Bronchial epithelial cell (primary cell): Measurements from ENCODE around the gene OCIAD1. TPM values are rescaled to one million over a fixed set of nuclear protein-coding genes. Genes with fewer than 3 reads are reported as not detected.
"Not testable (repeated sequence)": the region's sequence is repeated elsewhere in the genome, so short reads cannot be mapped to it uniquely, and the experiment has no call there.

Experiments used
- DNase-seq: peaks from one replicate; pipeline ENCODE4 v3.0.0-alpha.2; 2010; ENCODE audit warnings: low read depth
- FAIRE-seq: peaks from 2 replicates; lab custom pipeline; 2011; peaks lifted over from hg19 to GRCh38; lab: Jason Lieb, UNC
- H3K27me3 ChIP-seq: 2 replicates; pipeline ENCODE4 v1.5.1; 2011; ENCODE audit warnings: low read length; ENCODE audit not compliant: control insufficient read depth, insufficient read depth
- H3K36me3 ChIP-seq: 2 replicates; pipeline ENCODE4 v1.5.1; 2011; ENCODE audit warnings: low read length; ENCODE audit not compliant: control insufficient read depth, insufficient read depth
- H3K4me3 ChIP-seq: 2 replicates; pipeline ENCODE4 v1.5.1; 2011; ENCODE audit warnings: mild to moderate bottlenecking, low read depth, low read length, control low read depth
- total RNA-seq: library from RNA; depleted of rRNA; stranded (reverse); fragments of >200 nt; gene quantifications from 2 replicates; pipeline ENCODE4 v1.2.1, GENCODE V29; 2014
- TF ChIP-seq, protein P1 (sequence below): IDR thresholded peaks from 2 replicates; pipeline ENCODE4 v1.5.1; 2011; ENCODE audit warnings: mild to moderate bottlenecking, moderate library complexity, low read length, control low read depth, inconsistent platforms; ENCODE audit not compliant: insufficient read depth, severe bottlenecking

Gene OCIAD1
- total RNA-seq, 1 donor from 2014 or later: 97.1 TPM

DNA sequence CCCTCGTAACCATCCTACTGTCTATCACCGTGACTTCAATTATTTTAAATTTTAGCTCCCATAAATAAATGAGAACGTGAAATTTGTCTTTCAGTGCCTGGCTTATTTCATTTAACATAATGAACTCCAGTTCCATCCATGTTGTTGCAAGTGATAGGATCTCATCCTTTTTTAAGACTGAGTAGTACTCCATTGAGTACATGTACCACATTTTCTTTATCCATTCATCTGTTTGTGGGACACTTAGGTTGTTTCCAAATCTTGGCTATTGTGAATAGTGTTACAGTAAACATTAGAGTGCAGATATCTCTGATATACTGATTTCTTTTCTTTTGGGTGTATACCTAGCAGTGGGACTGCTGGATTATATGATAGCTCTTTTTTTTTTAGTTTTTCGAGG lies 32.8 kb downstream of the OCIAD1 start:
- H3K27me3 ChIP-seq: no peaks in the 10 kb centered on the region
- H3K4me3 ChIP-seq: no peak overlapping the region
- H3K36me3 ChIP-seq: no peaks in the 10 kb centered on the region
- TF ChIP-seq, protein P1, sequence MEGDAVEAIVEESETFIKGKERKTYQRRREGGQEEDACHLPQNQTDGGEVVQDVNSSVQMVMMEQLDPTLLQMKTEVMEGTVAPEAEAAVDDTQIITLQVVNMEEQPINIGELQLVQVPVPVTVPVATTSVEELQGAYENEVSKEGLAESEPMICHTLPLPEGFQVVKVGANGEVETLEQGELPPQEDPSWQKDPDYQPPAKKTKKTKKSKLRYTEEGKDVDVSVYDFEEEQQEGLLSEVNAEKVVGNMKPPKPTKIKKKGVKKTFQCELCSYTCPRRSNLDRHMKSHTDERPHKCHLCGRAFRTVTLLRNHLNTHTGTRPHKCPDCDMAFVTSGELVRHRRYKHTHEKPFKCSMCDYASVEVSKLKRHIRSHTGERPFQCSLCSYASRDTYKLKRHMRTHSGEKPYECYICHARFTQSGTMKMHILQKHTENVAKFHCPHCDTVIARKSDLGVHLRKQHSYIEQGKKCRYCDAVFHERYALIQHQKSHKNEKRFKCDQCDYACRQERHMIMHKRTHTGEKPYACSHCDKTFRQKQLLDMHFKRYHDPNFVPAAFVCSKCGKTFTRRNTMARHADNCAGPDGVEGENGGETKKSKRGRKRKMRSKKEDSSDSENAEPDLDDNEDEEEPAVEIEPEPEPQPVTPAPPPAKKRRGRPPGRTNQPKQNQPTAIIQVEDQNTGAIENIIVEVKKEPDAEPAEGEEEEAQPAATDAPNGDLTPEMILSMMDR: no peak
- FAIRE-seq: no peak
- no peak for DNase-seq

DNA sequence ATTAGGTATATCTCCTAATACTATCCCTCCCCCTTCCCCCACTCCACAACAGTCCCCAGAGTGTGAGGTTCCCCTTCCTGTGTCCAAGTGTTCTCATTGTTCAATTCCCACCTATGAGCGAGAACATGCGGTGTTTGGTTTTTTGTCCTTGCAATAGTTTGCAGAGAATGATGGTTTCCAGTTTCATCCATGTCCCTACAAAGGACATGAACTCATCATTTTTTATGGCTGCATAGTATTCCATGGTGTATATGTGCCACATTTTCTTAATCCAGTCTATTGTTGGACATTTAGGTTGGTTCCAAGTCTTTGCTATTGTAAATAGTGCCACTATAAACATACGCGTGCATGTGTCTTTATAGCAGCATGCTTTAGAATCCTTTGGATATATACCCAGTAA lies 33.8 kb downstream of the OCIAD1 start:
- H3K27me3 ChIP-seq, FAIRE-seq, H3K4me3 ChIP-seq, H3K36me3 ChIP-seq, DNase-seq: not testable (repeated sequence)

DNA sequence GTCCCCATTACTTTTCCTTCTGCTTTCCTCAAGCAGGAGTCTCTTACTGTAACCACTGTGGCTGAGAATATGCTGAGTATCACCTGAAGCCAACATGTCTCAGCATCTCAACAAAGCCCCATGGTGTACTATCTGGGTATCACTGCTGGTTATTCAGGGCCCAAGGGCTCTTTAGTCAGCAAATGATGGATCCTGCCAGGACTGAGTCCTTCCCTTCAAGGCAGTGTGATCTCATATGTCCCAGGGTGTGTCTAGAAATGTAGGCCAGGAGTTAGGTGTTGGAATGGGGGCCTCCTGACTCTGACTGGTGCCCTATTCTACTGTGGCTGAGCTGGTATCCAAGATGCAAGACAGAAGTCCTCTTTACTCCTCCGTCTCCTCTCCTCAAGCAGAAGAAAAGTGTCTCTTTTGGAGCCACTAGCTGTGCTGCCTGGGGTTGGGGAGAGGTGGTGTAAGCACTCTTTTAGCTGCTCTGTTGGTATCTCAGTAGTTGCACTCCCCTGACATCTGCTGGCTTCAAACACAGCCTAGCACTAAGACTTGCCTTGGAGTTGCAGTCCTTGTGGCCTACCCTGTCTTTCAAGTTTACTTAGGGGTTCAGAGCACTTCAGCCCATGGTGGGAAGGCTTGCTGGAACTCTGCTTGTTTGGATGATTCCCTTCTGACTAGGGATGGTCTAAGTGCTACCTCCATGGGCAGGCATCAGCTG lies 47.1 kb downstream of the OCIAD1 start:
- peak; percentile 58 for FAIRE-seq
- DNase-seq: peak; percentile 91
- TF ChIP-seq, protein P1: no peak
- Histone ChIP-seq H3K4me3 (no peak overlapping the region), H3K27me3 (no peaks in the 10 kb centered on the region), H3K36me3 (no peaks in the 10 kb centered on the region)

DNA sequence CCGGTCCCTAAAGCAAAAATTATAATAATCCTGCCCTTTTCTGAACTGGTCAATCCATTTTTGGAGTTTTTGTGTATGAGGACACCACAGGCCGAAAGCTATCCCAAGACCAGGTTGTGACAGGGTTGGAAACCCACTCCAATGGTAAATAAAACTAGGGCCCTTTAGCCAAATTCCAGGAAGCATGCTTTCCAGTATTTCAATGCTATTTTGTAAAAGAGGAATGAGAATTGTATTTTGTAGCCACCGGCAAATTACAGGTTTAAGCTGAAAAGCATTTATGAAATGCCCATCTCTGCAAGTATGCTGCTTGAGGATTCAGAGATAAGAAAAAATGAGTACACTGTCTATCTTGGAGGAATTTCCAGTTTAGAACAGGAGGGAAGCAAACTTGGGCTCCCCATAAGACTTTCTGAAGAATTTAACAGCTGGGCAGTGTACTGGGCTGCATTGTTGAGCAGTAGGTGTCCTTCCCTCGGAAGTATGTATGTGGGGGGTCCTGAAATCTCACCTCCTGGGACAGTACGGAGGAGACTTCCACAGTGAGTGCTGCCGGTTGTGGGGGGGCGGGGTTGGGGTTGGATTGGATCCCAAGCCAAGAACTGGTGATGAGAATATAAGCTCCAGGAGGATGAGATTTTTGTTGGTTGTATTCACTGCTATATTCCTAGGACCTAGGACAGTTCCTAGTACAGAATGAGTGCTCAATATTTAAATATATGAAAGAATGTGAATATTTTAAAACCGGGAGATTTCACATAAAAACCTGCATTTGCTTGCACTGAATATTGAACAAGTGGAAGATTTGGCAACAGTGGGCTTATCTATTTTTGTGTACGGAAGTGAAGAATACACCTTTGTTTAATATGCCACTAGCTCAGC lies 48.9 kb downstream of the OCIAD1 start:
- no peak overlapping the region for H3K4me3 ChIP-seq
- TF ChIP-seq, protein P1: no peak
- DNase-seq (no peak), FAIRE-seq (no peak)
- no peaks in the 10 kb centered on the region for H3K27me3 ChIP-seq
- H3K36me3 ChIP-seq: no peaks in the 10 kb centered on the region

DNA sequence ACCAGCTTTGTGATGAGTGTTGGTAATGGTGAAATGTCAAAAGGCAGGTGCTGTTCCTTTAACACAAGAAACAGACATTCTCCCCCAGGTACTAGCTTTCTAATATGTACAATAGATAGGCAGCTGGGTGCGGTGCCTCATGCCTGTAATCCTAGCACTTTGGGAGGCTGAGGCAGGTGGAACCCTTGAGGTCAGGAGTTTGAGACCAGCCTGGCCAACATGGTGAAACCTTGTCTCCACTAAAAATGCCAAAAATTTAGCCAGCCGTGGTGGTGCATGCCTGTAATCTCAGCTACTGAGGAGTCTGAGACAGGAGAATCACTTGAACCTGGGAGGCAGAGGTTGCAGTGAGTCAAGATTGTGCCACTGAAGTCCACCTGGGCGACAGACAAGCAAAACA lies 50.8 kb downstream of the OCIAD1 start:
- H3K27me3 ChIP-seq, FAIRE-seq, H3K36me3 ChIP-seq, DNase-seq, H3K4me3 ChIP-seq: not testable (repeated sequence)

DNA sequence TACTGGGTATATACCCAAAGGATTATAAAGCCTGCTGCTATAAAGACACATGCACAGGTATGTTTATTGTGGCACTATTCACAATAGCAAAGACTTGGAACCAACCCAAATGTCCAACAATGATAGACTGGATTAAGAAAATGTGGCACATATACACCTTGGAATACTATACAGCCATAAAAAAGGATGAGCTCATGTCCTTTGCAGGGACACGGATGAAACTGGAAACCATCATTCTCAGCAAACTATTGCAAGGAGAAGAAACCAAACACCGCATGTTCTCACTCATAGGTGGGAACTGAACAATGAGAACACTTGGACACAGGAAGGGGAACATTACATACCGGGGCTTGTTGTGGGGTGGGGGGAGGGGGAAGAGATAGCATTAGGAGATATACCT lies 58.9 kb downstream of the OCIAD1 start:
- not testable (repeated sequence) for DNase-seq, H3K36me3 ChIP-seq, H3K27me3 ChIP-seq, FAIRE-seq, H3K4me3 ChIP-seq

DNA sequence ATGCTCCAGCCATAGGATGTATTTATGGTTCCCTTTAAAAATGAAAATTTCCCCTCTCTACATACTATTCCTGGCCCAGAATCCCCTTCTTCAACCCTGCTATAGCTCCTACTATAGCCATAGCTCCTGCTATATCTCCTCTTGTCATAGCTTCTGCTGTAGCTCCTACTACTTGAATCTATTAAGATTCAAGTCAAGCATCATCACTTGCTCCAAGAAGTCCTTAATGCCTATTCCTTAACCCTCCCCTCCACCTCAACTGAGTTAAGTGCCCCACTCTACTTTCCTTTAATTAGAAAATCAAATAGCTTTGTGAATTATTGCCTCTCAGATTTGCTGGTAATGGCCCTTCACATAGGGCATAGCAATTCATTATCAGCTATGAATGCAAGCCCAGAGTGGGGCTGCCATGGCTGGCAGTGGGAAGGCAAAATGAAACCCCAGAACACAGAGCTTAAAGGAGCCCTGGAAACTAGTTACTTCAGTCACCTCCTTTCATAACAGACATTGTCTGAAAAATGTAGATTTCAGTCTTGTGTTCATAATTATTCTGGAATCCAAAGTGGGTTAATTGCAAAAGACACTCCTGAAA lies 60.2 kb downstream of the OCIAD1 start:
- no peak overlapping the region for H3K4me3 ChIP-seq
- peaks cover 10% of the 10 kb centered on the region for H3K36me3 ChIP-seq
- TF ChIP-seq, protein P1: no peak
- H3K27me3 ChIP-seq: no peaks in the 10 kb centered on the region
- DNase-seq (no peak), FAIRE-seq (no peak)
